CD4-positive, CD25-positive, alpha-beta regulatory T cell (primary cell): ENCODE data around the gene ACTA1. TPM values are rescaled to one million over a fixed set of nuclear protein-coding genes. Genes with fewer than 3 reads are reported as not detected.
A peak's percentile ranks its signal among the peaks of the same experiment; 100 is the strongest.
"Not testable (repeated sequence)": the region's sequence is repeated elsewhere in the genome, so short reads cannot be mapped to it uniquely, and the experiment has no call there.

Source experiments
- ATAC-seq, 2 donors: fragments of 150-1000 bp; cut with Tn5 transposase; one replicate each; pipeline ENCODE4 v1.10.0; 2021; ENCODE audit warnings: low read depth in 2 of 2, moderate number of reproducible peaks in 2 of 2, moderate library complexity in 1 of 2
- DNase-seq, 3 donors: peaks; one replicate each; pipeline versions ENCODE4 v3.0.0 to v3.0.0-alpha.2; 2012 to 2022; ENCODE audit warnings: mixed read lengths in 1 of 3
- H3K27ac ChIP-seq: one replicate; pipeline ENCODE4 v1.7.0; 2013; ENCODE audit warnings: mild to moderate bottlenecking, low read length; ENCODE audit not compliant: insufficient read depth, poor library complexity, severe bottlenecking
- H3K27me3 ChIP-seq: one replicate; pipeline ENCODE4 v1.7.0; 2013; ENCODE audit warnings: low read length; ENCODE audit not compliant: control insufficient read depth, insufficient read depth
- H3K36me3 ChIP-seq: one replicate; pipeline ENCODE4 v1.7.0; 2013; ENCODE audit warnings: mild to moderate bottlenecking, low read length, moderate library complexity; ENCODE audit not compliant: control insufficient read depth, insufficient read depth
- H3K4me1 ChIP-seq: 2 replicates; pipeline ENCODE4 v1.7.0; 2013; ENCODE audit warnings: mild to moderate bottlenecking, low read length; ENCODE audit not compliant: insufficient read depth, control insufficient read depth, poor library complexity, severe bottlenecking
- H3K4me3 ChIP-seq: one replicate; pipeline ENCODE4 v1.7.0; 2013; ENCODE audit warnings: low read depth, mild to moderate bottlenecking, low read length, moderate library complexity
- H3K9me3 ChIP-seq, 2 experiments: 1 replicate in 1 of 2; 2 replicates in 1 of 2; pipeline ENCODE4 v1.7.0; 2013; ENCODE audit warnings: low read length in 2 of 2, mild to moderate bottlenecking in 1 of 2, moderate library complexity in 1 of 2; ENCODE audit not compliant: control insufficient read depth in 2 of 2
- H3K27ac Mint-ChIP-seq, 3 donors: one replicate each; pipeline ENCODE4 v1.8.0; 2020 to 2022; ENCODE audit warnings: mild to moderate bottlenecking in 3 of 3, mixed read lengths in 3 of 3, moderate library complexity in 2 of 3
- H3K27me3 Mint-ChIP-seq: one replicate; pipeline ENCODE4 v1.8.0; 2022; ENCODE audit warnings: mild to moderate bottlenecking, mixed read lengths
- H3K36me3 Mint-ChIP-seq: one replicate; pipeline ENCODE4 v1.8.0; 2020; ENCODE audit warnings: mixed read lengths
- H3K4me1 Mint-ChIP-seq, 4 donors: one replicate each; pipeline ENCODE4 v1.8.0; 2020 to 2022; ENCODE audit warnings: mixed read lengths in 4 of 4, mild to moderate bottlenecking in 1 of 4
- H3K4me3 Mint-ChIP-seq, 4 donors: one replicate each; pipeline ENCODE4 v1.8.0; 2020 to 2022; ENCODE audit warnings: mild to moderate bottlenecking in 4 of 4, mixed read lengths in 4 of 4, moderate library complexity in 3 of 4
- H3K9me3 Mint-ChIP-seq, 7 donors: one replicate each; pipeline ENCODE4 v1.8.0; 2020 to 2022; ENCODE audit warnings: mixed read lengths in 7 of 7, mild to moderate bottlenecking in 3 of 7, moderate library complexity in 2 of 7
- polyA plus RNA-seq, 4 donors: library from polyadenylated mRNA; unstranded; fragments of 300-500 nt; fragmentation: Illumina TruSeq; gene quantifications; one replicate each; pipeline ENCODE4 v1.2.3, GENCODE V29; 2021
- total RNA-seq: library from RNA; stranded (reverse); gene quantifications from one replicate; pipeline ENCODE4 v1.2.3, GENCODE V29; 2022

ACTA1 gene
- total and polyA plus RNA-seq, 5 donors from 2014 or later, result not detected

- not testable (repeated sequence) for H3K36me3 ChIP-seq, H3K27ac Mint-ChIP-seq, H3K4me1 Mint-ChIP-seq, H3K27ac ChIP-seq, H3K9me3 ChIP-seq, H3K4me3 ChIP-seq, ATAC-seq, H3K4me1 ChIP-seq, H3K9me3 Mint-ChIP-seq, H3K36me3 Mint-ChIP-seq, H3K27me3 ChIP-seq, DNase-seq
- peaks cover 30% of the 10 kb centered on the region for H3K27me3 Mint-ChIP-seq
- H3K4me3 Mint-ChIP-seq, result peak overlapping the region in 1 of 4 donors; percentile 22
These were observed 15.3 kb downstream of the ACTA1 start for GRCh38 chr1:229418586-229418985.

GRCh38 chr1:229412810-229413209, 21.1 kb downstream of the ACTA1 start:
- H3K4me1 Mint-ChIP-seq, result peaks cover 0 to 14% (median 2%) of the 10 kb centered on the region in 4 donors
- not testable (repeated sequence) for H3K4me3 Mint-ChIP-seq, H3K27ac ChIP-seq

GRCh38 chr1:229412056-229412455, 21.8 kb downstream of the ACTA1 start:
- H3K36me3 Mint-ChIP-seq, result no peaks in the 10 kb centered on the region
- H3K27ac Mint-ChIP-seq, result no peak overlapping the region
- Histone ChIP-seq H3K9me3 (no peaks in the 10 kb centered on the region), H3K4me1 (peaks cover 5% of the 10 kb centered on the region), H3K27me3 (peaks cover 14% of the 10 kb centered on the region), H3K36me3 (no peaks in the 10 kb centered on the region), H3K27ac (no peak overlapping the region), H3K4me3 (no peak overlapping the region)
- ATAC-seq (no peak), DNase-seq (no peak)
- peaks cover 50% of the 10 kb centered on the region for H3K27me3 Mint-ChIP-seq
- H3K9me3 Mint-ChIP-seq, result no peaks in the 10 kb centered on the region
- no peak overlapping the region for H3K4me3 Mint-ChIP-seq
- peaks cover 0 to 19% (median 2%) of the 10 kb centered on the region in 4 donors for H3K4me1 Mint-ChIP-seq

More at GRCh38 chr1:229412810-229413209, 21.1 kb downstream of the ACTA1 start:
- H3K9me3 Mint-ChIP-seq, H3K36me3 ChIP-seq, H3K27ac Mint-ChIP-seq, DNase-seq, H3K4me1 ChIP-seq, H3K9me3 ChIP-seq, H3K36me3 Mint-ChIP-seq, H3K4me3 ChIP-seq, ATAC-seq: not testable (repeated sequence)
- H3K27me3 Mint-ChIP-seq, result peaks cover 47% of the 10 kb centered on the region
- peaks cover 14% of the 10 kb centered on the region for H3K27me3 ChIP-seq

DNA sequence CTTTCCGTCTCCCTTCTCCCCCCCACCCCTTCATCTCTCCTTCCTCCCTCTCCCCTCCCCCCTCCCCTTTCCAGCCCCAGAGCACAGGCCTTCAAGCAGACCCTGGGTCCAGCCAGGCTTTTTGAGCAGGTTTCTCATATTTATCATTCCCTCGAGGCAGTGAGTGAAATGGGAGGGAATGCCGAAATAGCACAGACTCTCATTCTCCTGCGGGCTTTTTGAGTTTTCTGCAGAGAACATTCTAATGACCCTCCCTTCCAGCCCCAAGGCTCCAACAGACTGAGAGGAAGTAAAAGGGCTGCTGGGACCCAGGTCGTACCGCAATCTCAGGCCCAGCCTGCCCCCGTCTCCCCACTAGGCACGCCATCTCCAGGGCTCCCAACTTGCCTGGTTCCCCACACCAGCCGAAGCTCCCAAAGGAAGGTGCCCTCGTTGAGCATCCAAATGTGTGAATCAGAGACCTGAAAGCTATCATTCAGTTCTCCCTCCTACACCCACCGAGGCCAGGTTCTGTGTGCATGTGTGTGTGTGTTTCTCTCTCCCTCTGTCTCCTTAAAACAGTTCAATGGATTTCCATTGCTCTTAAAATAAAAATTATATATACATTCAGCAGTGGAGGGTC, 22.3 kb downstream of the ACTA1 start:
- Histone ChIP-seq H3K4me1 (peaks cover 7% of the 10 kb centered on the region), H3K4me3 (no peak overlapping the region), H3K27ac (no peak overlapping the region), H3K36me3 (no peaks in the 10 kb centered on the region), H3K27me3 (peaks cover 16% of the 10 kb centered on the region), H3K9me3 (no peaks in the 10 kb centered on the region)
- Mint-ChIP-seq H3K27ac (no peak overlapping the region), H3K27me3 (peaks cover 55% of the 10 kb centered on the region), H3K9me3 (no peaks in the 10 kb centered on the region), H3K36me3 (no peaks in the 10 kb centered on the region), H3K4me3 (no peak overlapping the region), H3K4me1 (peaks cover 0 to 23% (median 2%) of the 10 kb centered on the region in 4 donors)
- ATAC-seq (no peak), DNase-seq (no peak)

DNA sequence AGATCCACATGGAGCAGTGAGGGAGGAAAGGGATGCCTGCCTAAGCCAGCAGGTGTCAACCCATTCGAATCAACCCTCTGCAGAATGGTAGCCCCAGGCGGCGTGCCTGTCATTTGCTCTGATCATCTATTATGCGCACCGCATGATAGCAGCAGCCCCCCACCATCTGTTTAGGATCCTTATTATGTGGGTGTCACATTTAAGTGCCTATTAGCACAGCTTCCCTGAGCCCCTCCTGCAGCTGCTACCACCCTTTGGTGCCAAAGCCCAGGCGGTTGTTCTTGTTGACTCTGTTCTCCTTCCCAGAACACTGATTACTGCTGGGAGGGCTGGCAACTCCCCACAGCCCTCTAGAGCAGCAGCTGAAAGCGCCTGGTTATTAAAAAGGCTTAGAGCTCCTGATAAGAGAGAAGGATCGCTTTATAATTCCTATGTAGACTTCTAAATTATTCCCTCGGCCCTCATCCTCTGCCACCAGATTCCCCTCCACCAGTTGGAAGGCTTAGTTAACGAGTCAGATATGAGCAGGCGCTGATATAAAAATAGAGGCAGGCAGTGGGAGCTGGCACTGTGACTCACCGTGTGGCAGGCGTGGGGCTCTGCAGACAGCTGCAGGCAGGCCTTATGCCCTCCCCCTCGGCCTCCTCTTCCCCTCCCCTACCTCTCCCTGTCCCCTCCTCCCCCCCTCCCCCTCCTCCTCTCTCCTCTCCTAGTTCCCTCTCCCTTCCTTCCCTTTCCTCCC, 23.0 kb downstream of the ACTA1 start:
- Mint-ChIP-seq H3K36me3 (no peaks in the 10 kb centered on the region), H3K27me3 (peaks cover 62% of the 10 kb centered on the region), H3K4me1 (peaks cover 0 to 24% (median 2%) of the 10 kb centered on the region in 4 donors), H3K9me3 (no peaks in the 10 kb centered on the region), H3K4me3 (no peak overlapping the region), H3K27ac (no peak overlapping the region)
- H3K27ac ChIP-seq, result no peak overlapping the region
- ATAC-seq (peak in 1 of 2 donors; percentile 34), DNase-seq (peak in 1 of 3 donors; percentile 31)
- peaks cover 7% of the 10 kb centered on the region for H3K4me1 ChIP-seq
- no peak overlapping the region for H3K4me3 ChIP-seq
- no peaks in the 10 kb centered on the region for H3K36me3 ChIP-seq
- H3K27me3 ChIP-seq, result peaks cover 18% of the 10 kb centered on the region
- H3K9me3 ChIP-seq, result no peaks in the 10 kb centered on the region

DNA sequence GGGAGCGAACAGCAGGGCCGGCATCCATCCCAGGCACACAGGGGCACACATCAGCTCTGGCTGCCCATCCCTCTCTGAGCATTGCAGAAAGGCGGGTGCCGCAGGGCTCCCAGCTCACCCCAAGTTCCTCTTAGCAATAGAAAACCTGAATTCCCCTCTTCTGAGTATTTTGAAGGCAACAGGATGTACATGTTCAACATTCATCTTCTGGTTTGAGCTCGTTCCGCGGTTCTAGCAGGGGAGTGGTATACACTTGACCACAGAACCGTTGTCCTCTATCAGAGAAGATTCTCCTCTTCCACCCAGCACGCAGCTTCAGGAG, 23.6 kb downstream of the ACTA1 start:
- peak in 1 of 3 donors; percentile 55 for DNase-seq
- Histone ChIP-seq H3K4me3 (no peak overlapping the region), H3K9me3 (no peaks in the 10 kb centered on the region), H3K36me3 (no peaks in the 10 kb centered on the region), H3K27me3 (peaks cover 20% of the 10 kb centered on the region), H3K27ac (no peak overlapping the region), H3K4me1 (peaks cover 7% of the 10 kb centered on the region)
- Mint-ChIP-seq H3K4me3 (peak overlapping the region in 1 of 4 donors; percentile 16), H3K9me3 (peaks cover 0 to 1% (median 0%) of the 10 kb centered on the region in 7 donors), H3K27ac (peak overlapping the region in 1 of 3 donors; percentile 36), H3K4me1 (peaks cover 0 to 24% (median 2%) of the 10 kb centered on the region in 4 donors), H3K36me3 (no peaks in the 10 kb centered on the region), H3K27me3 (peaks cover 67% of the 10 kb centered on the region)
- no peak for ATAC-seq

GRCh38 chr1:229409616-229410369, 24.1 kb downstream of the ACTA1 start:
- peak overlapping the region in 1 of 3 donors; percentile 36 for H3K27ac Mint-ChIP-seq

More at GRCh38 chr1:229409616-229410369, 24.1 kb downstream of the ACTA1 start:
- Mint-ChIP-seq H3K27me3 (peaks cover 72% of the 10 kb centered on the region), H3K4me3 (no peak overlapping the region), H3K4me1 (peaks cover 0 to 24% (median 2%) of the 10 kb centered on the region in 4 donors), H3K36me3 (no peaks in the 10 kb centered on the region), H3K9me3 (peaks cover 0 to 1% (median 0%) of the 10 kb centered on the region in 7 donors)
- ATAC-seq (no peak), DNase-seq (no peak)
- Histone ChIP-seq H3K9me3 (no peaks in the 10 kb centered on the region), H3K27me3 (peaks cover 20% of the 10 kb centered on the region), H3K36me3 (no peaks in the 10 kb centered on the region), H3K4me1 (peaks cover 7% of the 10 kb centered on the region), H3K4me3 (no peak overlapping the region), H3K27ac (no peak overlapping the region)
